NCI-H82 treated with DMSO at 0.1 percent for 48 hours (cell line): Measurements from ENCODE around the gene DPH1.

ENCODE experiments used
- DNase-seq: peaks from one replicate; lab custom pipeline; 2025; ENCODE audit not compliant: unreplicated experiment; lab: John Stamatoyannopoulos, UW

The DPH1 gene

DNA sequence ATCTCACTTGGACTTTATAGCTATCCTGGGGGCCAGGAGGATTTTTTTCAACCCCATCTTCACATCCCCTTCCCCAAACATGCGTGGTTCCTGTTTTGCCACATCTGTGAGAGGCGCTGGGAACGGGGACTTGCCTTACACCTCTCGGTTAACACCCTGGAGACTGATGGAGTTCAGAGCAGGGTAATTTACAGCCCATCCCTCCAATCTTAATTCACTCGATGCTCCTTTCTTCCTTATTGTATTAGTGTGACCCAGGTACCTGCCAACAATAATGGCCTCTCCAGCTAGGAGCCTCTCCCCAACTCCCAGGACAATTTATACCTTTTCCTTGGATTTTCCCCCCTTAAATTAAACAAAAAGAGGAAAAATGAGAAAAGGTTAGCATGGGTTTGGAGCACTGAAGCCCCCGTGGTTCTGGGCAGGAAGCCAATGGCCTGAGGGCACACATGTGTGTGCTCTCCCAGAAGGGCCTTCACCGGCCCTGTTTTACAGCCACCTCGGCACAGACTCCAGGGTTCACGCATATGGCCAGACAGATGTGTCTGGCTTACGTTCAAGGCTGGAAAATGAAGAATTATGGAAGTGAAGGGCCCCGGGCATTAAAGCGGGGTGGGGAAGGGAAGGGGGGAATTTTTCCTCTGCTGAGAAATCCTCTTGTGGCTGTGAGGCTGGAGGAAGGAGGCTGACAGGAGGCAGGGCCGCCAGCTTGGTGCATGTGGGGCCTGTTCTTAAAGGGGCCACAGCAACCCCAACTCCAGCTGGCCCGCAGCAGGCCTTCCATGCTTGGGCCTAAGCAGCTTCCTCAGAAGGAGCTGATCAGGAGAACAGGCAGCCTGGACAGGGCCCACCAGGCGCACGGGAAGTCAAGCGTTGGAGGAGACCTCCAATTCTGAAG, 46.4 kb downstream of the DPH1 start:
- DNase-seq, result no peak

DNA sequence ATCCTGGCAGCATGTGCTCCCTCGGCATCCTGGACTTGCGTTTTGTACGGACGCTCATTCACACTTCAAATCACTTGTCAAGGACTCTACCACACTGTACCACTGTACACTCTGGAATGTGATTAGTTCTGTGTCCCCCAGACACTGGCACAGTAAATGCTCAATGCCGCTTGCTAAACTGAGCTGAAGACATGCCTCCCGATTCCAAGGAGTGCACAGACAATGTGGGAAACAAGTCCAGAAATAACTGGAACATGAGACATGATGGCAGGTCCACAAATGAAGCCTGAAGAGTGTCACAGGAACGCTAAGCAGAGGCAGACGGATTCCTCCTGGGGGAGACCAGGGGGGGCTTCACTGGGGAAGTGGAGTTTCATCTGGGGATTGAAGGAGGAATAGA, 47.1 kb downstream of the DPH1 start:
- no peak for DNase-seq

GRCh38 chr17:2081564-2081963, 51.6 kb downstream of the DPH1 start:
- no peak for DNase-seq

DNA sequence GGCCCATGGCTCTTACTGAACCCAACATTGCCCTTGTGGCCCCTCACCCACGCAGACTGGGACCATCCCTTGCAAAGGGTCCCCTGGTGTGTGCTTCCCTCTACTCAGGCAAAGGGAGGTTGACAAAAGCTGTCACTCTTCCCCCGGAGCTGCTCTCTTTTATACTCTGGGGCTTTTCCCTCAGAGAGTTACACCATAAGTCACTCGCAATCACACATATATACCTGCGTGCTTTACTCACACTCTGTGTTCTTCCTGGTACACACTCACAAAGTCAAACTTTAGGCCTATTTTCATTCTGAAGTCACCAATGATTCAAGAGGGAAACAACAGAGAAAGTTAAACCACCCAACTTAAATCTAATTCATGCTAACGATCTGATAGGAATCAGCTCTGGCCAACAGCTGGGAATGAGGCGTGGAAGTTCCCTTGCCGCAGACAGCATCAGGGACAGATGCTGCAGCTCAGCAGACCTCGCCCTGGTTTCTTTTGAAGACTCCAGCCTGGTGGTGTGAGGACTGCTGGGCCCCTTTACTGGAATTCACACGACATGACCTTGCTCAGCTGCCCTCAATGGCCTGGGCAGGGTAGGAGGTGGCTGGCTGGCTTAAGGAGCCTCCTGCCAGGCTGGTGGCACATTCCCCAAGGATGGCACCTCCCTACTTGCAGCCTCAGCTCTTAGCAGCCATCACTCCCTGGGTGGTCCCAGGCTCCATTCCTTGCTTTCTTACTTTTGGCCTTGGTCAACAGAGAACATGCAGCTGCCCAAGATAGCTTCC, 52.2 kb downstream of the DPH1 start:
- no peak for DNase-seq

DNA sequence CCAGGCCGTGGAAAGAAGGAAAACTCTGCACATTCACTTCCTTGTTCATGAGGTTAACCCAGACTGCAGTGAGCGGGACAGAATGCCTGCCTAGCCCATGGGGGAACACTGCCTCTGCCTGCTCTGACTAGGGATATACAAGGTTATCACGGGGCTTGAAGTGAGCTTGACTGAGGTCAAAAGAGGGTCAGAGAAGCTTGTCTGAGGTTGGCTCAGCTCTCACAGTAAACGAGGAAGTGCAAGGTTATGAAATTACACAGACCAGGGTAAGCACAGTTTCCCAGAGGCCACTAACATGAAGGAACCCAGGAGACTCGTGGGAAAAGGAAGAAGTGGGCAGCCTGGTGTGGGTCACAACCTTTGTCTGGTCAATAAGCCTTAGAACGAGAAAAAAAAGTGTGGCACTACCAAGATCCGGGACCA, 53.7 kb downstream of the DPH1 start:
- DNase-seq, result no peak

DNA sequence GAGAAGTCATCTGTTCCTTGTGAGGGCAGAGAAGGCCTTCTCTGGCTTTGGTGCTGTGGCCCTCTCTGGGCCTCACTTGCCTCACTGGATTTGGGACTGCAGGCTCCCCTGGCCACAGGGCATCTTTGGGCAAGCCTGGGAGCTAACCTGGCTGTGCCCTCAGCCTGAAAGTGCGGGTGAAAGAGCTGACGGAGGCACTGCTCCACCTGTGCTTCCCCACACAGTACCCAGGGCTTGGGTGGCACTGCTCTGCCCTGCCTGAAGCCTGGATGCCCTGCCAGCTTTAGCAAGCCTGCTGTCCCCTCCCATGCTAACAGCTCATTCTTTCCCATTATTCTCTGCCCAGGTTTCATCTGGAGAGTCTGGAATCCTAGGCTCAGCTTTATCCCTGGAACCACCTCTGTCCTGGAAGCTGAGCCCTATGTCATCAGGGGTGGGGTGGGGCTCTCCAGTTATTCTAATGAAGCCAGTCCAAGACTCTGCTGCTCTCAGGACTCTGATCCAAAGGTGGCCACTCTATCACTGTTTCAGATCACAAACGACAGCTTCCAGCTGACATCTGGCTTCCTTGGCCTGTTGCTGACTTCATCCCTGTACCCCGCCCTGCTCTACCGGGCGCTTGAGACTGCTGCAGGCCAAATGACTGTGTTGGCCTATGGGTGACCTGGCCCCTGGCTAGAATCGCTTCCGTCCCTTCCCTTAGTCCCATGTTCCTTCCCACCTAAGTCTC, 54.2 kb downstream of the DPH1 start:
- no peak for DNase-seq

DNA sequence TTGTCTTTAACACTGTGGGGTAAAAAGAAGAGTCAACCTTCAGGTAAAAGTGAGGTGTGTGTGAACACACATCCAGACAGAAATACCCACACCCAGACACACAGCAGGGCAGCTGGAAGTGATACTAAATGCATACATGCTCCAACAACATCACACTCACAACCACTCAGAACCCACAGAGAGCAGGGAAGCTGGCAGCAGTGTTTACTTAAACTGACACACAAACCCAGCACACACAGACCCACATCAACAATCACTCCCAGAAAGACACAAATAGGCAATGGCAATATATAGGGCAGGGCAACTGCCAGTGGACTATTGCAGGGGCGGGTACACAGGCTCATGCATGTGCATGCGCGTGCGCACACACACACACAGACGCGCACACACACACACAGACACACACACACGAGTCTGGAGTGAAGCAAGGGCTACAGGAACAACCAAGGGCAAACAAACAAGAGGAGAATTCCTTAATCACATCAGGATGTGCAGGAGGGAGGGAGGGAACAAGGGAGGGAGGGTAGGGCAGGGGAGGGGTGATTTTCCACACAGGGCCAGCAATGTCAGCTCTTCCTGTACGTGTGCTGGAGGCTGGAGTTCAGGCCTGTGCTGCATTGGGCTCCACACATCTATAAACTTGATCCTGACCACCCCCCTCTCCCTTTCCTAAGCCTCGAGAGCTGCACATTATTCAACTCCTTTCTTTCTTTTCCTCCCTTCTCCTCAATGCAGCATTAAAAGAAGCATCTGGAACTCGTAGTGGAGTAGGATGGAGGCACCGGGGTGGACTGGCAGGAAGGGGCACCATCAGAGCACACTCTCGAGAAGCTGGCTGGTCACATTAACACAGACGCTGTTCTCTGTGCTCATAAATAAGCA, 55.1 kb downstream of the DPH1 start:
- DNase-seq, result no peak

DNA sequence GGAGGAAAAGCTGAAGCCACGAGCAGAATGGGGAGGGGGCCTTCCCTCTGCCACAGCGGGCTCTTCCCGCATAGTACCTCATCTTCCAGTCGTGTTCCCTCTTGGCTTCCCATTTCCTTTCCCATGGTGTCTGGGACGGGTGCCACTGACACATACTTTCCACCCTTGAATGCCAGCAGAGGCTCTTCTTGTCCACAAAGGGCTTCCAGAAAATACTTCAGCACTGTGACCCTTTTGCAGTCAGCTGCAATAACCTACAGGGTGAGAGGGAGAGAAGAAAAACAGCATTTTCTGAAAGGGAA, 55.6 kb downstream of the DPH1 start:
- no peak for DNase-seq

GRCh38 chr17:2086306-2086705, 56.4 kb downstream of the DPH1 start:
- DNase-seq, result no peak

DNA sequence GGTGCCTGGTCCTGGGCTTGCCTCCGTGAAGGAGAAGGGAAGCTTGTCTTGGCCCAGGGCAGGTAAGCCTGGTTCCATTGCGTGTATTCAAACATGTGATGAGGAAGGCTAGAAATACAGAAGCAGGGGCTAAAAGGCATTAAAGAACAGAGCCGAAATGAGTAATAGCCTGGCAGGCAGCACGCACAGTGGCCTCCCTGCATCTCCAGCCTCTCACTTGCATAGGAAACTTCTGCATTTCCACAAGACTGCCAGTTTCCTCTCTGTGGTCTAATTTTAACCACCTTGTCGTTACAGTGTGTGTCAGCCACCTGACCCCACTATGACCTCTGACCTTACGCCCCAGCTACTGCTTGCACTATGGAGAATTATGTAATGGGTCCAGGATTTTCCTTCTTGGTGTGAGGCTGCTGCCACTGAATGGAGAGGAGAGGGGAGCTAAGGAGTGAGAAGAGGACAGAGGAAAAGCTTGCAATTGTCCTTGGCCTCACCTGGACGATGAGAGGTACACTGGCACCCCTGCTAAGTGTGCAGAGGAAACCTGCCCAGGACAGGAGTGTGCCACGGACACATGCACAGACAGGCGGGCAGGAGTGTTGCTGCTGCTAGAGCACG, 57.8 kb downstream of the DPH1 start:
- DNase-seq, result no peak

DNA sequence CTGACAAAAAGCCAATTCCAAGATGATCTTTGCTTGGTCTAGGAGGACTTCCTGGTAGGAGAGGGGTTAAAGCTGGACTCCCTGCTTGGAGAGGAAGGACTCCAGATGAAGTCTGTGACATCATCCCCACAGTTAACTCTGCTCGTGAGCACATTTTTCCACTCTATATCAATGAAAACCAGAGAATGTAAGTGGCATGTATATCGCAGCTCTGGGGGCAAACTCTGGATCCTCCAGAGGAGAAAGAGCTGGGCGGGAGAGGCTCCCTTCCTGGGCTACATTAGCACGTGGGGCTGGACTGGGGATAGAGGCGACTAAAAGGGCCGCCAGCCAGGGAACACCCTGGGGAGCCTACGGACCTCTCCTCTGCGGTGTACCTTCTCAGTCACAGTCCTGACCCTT, 59.1 kb downstream of the DPH1 start:
- DNase-seq, result no peak

DNA sequence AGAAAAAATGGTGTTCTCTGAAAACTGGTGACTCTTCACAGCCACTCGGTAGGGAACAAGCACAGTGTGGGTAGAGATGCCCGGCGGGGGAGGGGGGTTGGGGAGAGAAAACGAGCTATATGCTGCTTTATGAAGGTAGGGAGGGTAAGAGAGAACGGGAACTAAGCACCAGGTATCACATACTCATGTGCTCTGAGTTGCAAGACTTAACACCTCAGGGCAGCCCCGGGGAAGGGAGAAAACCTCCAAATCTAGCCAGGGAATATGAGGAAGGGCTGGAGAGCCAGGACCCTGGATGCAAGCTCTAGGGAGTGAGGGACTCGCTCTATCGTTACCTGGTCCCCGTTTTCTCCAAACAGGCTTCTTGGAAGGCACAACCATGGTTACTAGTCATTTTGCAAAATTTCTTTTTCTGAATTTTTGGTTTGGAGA, 60.3 kb downstream of the DPH1 start:
- no peak for DNase-seq

DNA sequence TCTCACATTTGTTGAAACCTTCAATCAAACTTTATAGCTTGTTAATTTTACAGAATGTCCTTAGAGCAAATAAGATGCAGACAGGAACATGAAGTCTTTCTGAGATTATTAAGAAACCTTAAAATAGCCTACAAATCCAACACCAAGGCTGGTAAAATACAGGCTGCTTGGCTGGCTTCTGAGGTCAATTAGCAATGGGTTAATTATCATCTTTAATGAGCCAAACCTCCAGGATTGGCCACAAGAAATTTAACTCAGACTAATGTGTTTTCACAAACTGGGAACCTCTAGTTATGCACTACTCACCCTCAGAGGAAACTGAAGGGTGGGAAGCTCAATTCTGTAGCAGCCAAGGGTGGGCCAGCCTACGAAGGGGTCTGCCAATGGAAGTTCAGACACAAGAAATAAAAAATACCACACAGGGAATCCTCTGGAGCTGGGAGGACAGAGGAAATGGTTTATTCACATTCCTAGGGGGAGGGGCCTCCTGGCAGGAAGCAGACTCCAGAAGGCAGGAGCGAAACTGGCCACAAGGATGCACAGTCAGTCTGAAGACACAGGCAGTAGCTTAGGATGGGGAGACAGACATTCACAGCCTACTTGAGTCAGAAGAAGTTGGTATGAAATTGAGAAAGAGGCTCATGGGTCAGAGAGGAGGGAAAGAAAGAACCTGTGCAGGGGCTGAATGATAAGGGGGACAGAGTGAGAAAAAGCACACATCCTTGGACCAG, 61.0 kb downstream of the DPH1 start:
- DNase-seq, result no peak

- DNase-seq, result no peak
These were observed 62.3 kb downstream of the DPH1 start for GRCh38 chr17:2092253-2092652.

GRCh38 chr17:2093349-2093748, 63.4 kb downstream of the DPH1 start:
- no peak for DNase-seq
